GM03348 (cell line): Measurements from ENCODE around the gene WBP1.
"Not testable (repeated sequence)": the region's sequence is repeated elsewhere in the genome, so short reads cannot be mapped to it uniquely, and the experiment has no call there.

ENCODE experiments used
- DNase-seq: peaks from one replicate; pipeline ENCODE4 v3.0.0; 2012; ENCODE audit warnings: low spot score

Gene WBP1

DNA sequence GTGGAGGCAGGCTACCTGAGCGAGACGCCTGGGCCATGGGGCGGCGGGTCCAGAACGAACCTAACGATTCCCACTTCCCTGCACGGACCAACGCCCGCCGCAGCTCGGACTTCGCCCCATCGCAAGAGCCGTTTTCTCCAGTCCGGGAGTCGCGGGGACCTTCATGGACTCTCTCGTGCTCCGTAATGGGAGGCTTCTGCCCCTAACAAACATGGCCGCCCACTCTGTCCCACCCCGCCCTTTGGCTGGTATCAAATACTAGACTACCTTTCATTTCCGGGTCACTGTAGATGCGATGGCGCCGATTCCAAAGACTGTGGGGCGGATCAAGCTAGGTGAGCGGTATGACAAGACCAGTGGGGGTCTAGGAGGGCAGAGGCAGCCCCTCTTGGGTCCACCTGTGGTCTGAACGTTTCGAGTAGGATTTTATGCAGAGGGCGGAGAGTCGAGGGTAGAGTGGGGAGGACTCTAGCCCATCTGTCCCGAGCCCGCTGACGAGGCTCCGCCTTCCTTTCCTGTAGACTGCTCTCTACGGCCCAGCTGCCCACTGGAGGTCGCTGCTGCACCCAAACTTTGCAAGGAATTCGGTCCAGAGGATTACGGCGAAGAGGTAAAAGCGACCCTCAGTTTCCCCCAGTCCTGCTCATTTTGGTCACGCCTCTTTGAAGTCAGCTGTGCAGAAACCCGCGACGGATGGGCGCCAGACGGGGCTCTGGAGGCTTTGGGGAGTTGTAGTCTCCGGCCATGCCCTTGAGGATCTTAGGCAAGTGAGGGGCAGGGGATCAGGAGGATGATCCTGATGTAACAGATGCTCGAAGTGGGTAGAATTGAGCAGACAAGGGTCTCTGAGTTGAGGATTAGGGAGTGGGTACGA, 24.8 kb downstream of the WBP1 start, which contains the start of the genes CCDC142 and TTC31:
Gene CCDC142 (minus strand): TSS at position 198 of the 874 bp plus-strand sequence. CDS start 161 bp downstream, at position 37.
Gene TTC31 (plus strand): TSS at position 281 of the 874 bp plus-strand sequence. CDS start 15 bp downstream, at position 296.
- DNase-seq = peak; percentile 94

DNA sequence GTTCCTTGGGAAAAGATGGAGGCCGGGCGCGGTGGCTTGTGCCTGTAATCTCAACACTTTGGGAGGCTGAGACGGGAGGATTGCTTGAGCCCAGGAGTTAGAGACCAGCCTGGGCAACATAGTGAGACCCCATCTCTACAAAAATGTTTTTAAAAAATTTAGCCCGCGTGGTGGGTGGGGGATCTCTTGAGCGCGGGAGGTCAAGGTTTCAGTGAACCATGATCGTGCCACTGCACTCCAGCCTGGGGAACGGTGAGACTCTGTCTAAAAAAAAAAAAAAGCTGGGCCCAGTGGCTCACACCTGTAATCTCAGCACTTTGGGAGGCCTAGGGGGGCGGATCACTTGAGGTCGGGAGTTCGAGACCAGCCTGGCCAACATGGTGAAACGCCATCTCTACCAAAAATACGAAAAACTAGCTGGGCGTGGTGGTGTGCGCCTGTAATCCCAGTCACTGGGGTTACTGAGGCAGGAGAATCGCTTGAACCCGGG, 25.5 kb downstream of the WBP1 start:
- DNase-seq = not testable (repeated sequence)

DNA sequence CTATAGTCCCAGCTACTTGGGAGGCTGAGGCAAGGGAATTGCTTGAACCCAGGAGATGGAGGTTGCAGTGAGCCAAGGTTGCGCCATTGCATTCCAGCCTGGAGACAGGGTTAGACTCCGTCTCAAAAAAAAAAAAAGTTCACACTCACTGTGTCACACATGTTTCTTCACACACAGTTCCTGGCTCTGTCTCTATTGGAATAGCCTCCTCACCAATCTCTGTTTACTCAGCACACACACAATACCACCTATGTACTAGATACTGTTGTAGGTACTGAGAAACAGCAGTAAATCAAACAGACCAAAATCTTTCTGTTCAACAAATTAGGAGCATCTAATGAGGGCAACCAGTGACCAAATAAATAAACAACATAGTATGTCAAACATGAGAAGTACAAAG, 27.9 kb downstream of the WBP1 start:
- no peak for DNase-seq

DNA sequence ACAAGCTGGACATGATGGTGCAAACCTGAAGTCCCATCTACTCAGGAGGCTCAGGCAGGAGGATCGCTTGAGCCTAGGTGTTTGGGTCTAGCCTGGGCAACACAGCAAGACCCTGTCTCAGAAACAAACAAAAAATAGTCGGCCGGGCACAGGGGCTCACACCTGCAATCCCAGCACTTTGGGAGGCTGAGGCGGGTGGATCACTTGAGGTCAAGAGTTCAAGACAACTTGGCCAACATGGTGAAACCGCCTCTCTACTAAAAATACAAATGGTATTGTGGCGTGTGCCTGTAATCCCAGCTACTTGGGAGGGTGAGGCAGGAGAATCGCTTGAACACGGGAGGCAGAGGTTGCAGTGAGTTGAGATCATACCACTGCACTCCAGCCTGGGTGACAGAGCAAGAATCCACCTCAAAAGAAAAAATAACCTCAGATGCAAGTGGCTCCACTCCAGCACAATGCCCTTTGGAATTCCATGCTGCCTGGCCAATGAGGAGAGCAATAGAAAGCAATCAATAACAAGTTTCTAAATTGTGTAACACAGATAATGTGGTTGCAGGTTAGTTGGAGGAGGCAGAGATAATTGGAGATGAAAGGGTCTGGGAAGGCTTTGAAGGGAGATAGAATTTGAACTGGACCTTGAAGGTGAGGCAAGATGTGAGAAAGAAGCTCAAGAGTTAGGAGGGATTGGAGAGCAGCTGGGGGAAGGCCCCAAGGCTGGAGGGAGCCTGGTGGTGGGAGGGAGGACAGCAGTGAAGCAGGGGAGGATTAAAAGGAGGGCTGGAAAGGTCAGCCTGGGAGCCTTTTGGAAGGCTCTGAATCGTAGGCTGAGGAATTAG, 30.6 kb downstream of the WBP1 start:
- no peak for DNase-seq

DNA sequence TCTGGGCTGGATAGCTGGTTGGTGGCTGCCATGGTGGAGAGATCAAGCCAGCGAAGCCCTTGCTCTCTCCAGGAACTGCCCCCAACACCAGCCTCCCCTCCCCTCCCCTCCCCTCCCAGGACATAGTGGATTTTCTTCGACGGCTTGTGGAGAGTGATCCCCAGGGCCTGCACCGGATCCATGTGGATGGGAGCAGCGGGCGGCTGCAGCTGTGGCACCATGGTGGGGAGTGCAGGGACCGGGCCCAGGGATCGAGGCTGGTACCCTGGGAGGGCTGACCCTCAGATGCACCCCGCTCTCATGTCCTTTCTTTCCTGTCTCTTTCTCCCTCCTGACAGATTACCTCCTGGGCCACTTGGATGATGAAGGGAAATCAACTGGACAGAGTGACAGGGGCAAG, 31.7 kb downstream of the WBP1 start:
- DNase-seq = no peak

DNA sequence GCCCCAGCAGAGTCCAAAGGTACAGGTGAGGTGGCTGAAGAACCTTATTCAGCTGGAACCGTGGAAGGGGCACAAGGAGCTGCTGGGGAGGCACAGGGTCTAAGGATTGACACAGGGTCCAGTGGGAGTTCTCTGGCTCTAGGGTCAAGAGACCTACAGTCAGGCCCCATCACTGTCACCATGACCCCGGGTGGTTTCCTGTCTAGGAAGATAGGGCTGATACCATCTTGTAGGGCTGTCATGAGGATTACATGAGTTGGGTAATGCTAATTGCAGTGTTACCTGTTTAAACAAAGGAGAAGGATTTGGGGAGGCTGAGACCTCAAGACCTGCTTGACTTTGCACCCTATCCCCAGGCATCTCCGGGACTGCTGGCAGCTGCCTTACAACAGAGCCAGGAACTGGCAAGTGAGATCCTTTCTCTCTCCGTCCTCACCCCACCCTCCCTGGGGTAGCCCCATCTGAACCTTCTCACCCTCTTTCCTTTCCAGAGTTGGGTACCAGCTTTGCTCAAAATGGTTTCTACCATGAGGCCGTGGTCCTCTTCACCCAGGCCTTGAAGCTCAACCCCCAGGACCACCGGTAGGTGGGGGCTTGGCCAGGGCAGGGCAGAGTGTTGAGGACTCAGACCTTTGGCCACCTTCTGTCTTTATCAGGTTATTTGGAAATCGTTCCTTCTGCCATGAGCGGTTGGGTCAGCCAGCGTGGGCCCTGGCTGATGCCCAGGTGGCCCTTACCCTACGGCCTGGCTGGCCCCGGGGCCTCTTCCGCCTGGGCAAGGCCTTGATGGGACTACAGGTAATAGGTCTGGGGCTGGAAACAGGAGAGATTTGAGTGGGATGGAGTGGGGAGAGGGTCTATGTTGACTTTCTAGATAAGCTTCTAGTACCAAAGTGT, 33.7 kb downstream of the WBP1 start:
- no peak for DNase-seq

DNA sequence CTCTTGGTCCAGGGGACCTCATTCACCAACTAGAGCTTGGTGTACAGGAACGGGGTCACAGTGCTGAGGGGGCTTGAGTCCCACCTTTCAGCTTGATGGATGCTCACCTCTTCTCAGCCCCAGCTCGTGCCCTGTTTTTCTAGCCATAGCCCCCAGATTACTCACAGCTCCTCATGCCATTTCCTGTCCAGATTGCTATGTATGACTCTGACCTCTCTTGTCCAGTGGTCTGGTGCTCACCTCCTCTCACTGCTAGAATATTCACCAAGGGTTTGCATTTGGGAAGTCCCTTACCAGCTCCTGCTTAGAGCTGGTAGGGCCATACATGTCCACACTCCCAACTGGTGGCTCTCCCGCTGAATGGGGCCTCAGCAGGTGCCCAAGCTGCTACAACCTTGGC, 35.3 kb downstream of the WBP1 start:
- no peak for DNase-seq

DNA sequence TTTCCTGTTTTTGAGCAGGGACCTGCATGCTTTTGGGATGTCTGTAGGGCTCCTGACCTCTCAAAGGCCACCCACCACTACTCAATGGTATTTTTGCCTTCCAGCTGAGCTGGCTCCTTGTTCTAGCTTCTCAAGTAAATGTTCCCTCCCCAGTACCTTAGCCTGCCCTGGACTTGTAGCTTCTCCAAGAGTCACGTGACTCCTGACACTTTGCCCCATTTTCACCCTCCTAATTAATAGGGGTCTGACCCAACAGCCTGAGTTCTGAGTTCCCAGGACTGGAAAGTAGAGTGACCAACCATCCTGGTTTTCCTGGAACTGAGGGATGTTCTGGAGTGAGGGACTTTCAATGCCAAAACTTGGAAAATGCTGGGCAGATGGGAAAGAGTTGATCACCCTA, 37.2 kb downstream of the WBP1 start:
- DNase-seq = no peak

DNA sequence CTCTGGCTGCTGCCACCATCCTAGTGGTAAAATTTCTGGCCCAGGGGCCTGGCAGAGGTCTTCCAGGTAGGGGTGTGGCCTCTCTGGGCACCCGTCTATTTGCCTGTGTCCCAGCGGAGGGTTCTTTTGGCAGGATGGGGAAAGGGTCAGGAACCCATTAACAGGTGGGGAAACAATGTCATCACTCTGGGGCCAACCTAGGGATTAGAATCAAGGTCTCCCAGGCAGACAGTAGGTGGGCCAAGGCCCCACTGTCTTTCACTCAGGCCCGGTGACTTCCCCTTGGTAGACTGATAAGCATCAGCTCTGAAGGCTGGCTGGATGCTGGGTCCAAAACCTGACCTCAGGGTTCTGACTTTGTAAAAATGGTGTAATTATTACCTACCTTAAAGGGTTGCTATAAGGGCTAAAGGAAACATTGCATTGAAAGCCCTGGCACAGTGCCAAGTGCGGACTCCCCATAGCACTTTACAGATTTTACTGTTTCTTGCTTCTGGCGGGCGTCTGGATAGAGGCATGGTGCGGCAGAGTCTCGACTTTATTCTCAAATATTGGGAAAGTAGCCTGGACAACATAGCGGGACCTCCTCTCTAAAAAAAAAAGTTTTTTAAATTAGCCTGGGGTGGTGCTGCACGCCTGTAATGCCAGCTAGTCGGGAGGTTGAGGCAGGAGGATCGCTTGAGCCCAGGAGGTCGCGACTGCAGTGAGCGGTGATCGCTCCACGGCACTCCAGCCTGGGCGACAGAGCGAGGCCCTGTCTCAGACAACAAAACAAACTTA, 38.9 kb downstream of the WBP1 start:
- DNase-seq = no peak

DNA sequence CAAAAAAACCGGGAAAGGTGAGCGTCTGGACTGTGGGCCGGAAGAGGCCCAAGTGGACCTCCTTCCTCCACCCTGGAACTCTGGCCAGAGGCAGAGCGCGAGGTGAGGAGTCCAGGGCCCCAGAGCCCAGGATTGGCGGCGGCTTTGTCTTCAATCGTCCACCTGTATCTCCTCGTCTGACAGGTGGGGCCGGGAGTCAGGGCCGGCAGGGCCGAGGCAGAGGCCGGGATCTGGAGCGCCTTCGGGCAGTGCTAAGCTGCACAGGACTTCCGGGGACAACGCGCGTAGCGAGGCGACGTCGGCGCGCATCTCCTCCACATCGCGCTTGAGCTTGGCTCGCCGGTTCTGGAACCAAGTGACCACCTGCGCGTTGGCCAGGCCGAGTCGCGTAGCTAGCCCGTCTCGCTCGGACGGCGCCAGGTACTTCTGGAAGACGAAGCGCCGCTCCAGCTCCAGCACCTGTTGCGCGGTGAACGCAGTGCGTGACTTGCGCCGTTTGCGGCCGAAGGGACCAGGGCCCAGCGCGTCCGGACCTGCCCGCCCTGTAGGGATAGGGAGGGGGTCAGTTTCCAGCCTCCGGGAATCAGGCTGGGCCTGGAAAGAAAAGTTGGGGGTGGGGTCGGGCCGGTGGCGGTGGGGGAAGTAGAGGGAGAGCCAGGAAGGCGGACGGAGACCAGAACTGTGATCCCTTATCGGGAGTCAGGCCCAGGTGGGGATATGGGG, 39.7 kb downstream of the WBP1 start:
- peak; percentile 30 for DNase-seq

DNA sequence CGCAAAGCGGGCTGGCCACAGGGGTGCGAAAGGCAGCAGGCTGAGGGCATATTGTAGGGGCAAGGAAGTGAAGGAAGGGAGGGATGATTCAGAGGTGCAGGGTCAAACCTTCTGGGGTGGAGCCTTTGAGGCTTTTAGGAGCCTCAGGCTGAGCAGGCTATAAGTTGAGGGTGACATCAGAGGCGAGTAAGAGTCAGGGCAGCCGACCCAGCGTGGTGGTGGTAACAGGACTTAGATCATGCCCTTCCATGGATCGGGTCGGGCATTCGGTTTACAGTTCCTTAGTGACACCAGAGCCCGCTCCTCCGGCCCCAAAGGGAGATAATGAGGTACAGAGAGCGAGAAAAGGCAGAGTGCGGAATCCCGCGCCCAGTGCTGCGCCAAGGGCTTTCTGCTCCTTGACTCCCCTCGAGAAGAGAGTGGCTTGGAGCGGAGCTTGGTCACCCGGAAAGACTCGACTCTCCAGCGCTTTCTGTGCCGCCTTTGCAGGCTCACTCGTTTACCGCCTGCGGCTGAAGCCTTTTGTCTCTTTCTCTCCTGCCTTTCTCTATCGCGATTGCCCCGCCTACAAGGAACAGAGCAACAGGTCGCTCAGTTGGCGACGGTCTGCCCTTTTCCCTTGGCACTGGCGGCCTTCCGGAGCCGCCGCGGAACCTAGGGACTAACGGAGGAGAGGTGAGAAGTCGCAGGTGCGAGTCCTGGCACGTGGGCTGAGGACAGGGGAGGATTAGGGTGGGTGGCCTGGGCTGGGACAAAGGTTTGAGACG, 40.4 kb downstream of the WBP1 start:
- peak; percentile 31 for DNase-seq

DNA sequence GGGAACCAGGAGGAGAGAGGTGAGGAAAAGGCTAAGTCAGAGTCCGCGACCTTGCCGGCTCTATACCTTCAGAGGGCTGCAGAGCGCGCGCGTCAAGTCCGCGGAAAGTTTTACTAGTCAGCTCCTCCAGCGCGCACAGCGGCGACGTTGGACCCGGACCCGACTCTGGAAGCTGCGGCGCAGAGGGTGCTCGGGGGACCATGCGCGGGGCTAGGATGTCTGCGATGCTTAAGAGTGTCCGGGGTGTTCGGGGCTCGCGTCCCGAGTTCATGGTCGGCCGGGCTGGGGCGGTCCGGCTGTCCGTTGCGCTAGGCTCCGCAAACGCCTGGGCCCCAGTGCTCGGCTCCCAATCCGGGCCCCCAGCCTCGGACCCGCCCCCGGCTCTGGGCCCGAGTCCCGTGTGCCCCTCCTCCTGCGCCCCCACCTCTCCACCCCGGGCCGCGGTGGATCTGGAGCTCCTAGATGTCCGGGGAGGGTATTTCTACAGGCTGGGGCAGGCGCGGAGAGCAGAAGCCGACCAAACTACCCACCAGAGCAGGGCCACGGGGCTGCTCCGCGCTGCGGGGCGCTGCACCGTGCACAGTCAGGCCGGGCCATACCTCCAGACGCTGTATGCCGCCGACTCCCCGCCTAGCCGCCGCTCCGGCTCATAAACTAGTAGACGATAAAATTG, 41.2 kb downstream of the WBP1 start, which contains the start of gene LBX2:
Gene LBX2 (minus strand): TSS at position 337 of the 673 bp plus-strand sequence. CDS start 66 bp downstream, at position 271.
- DNase-seq = peak; percentile 31

DNA sequence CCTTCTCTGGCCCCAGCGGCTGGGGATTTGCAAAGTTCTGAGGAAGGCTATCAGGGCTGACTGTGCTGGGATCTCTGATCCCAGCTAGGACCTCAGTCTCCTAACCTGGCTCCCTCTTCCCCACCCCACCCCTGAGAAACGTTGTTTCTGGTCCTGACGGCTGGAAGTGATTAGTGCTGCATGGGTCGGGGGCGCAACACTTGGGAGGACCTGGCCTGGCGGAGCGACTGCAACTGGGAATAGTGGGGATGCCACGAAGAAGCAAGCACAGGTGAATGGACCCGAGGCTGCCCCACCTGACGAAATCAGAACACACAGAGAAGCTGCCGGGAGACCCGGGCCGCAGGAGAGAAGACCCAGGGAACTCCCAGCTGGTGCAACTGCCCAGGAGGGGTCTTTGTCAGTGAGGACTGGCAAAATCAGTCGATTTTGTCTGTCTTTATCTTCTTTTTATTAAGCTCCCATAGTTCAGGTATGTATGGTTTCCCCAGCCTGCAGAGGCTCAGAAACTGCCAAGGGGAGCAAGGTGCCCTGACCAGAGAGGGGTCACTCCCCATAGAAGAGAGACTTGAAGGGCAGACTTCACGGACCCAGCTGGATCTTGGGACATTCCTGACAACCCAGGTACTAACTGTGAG, 41.8 kb downstream of the WBP1 start:
- no peak for DNase-seq

DNA sequence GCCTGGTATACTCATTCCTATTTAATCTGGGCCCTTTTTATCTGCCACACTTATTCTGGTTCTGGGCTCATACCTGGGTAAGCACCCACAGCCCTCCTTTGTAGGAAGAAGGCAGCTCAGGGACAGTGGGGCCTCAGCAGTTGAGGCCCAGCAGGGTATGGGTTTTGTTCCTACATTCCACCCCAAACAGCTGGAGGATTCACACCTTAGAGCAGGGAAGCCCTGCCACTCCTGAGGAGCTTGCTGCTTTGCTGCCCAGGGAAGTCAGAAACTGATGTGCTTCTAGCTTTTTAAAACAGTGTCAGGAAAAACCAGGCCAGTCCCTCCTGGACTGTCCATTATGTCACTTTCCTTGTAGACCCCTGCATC, 42.3 kb downstream of the WBP1 start:
- DNase-seq = no peak

DNA sequence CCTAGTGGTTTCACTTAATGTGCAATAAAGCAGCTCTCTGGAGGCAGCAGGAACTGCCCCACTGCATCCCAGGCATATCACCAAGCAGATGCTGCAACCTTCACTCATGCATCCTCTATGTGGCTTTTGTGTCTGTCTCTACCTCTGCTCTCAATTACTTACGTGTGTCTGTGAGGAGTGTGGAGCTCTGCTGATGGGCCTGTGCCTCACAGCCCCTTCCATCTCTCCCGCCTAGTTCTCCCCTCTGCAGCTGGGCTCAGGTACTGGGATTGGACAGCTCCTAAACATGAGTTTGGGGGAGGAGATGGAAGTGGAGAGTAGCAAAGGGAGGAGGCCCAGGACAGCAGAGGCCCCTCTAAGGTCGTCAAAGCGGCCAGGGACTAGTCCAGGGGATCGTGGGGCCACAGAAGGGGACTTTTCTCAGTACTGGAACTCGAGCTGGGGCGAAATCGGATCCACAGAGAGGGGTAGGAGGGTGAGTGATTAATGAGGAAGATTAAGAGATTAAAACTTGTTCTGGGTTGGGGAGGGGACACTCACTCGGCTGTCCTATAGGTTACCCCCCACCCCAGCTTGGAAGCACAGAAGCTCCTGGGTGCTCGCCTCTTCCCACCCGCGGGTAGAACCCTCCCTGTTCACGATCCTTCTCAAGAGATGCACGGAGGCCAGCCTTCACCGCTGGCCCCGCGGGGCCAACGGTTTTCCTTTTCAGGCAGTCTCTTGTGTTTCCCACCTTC, 43.3 kb downstream of the WBP1 start:
- no peak for DNase-seq

DNA sequence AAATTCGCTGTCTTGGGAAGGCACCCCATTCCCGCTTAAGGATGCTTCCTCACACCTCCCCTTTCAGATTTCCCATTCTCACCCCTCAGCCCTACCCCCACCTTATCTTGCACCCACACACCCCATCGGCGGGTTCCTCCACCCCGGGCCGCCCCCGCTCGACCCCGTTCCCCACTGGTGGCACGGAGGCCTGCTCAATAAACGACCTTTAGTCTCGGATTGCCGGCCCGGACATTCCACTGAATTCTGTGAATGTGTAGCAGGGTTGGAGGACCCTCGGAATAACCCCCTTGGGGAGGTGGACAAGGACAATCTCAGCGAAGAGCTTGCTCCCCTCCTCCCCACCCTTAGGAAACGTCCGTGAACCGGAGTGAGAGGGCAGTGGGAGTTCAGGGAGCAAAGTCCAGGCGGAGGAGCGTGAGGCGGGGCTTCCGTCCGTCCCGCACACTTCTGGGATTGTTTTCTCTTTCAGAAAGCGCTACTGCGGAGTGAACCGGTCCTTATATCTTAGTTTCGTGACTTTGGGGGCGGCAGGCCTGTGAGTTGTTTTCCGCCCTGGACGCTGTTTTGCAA, 44.0 kb downstream of the WBP1 start:
- DNase-seq = peak; percentile 27
